Subcutaneous adipose tissue (tissue), 4 donors: Measurements from ENCODE around the gene MAP2K5. TPM values are rescaled to one million over a fixed set of nuclear protein-coding genes. Genes with fewer than 3 reads are reported as not detected.

Experiments
- CTCF ChIP-seq: fragments of 450-650 bp; IDR thresholded peaks from one replicate; pipeline ENCODE4 v1.5.1; 2016; ENCODE audit warnings: low read depth, mild to moderate bottlenecking, control low read depth, antibody characterized with exemption, moderate library complexity
- small RNA-seq: library from RNA; depleted of rRNA; stranded (forward); fragments of <200 nt; gene quantifications from one replicate; pipeline ENCODE3, GENCODE V24; 2016
- total RNA-seq, 4 donors: library from RNA; depleted of rRNA; stranded (reverse); fragments of >200 nt; gene quantifications; one replicate each; pipeline ENCODE4 v1.1.0, GENCODE V29; 2016

The MAP2K5 gene
- total RNA-seq, 4 donors from 2014 or later, result 20.7 to 23.4 (median 22.3) TPM

GRCh38 chr15:67853454-67853853 is 311.0 kb downstream of the MAP2K5 start:
- no peak for TF ChIP-seq CTCF

- TF ChIP-seq CTCF, result no peak
Observed at GRCh38 chr15:67854358-67854757, 311.9 kb downstream of the MAP2K5 start.

GRCh38 chr15:67855842-67856241 is 313.3 kb downstream of the MAP2K5 start:
- no peak for TF ChIP-seq CTCF

Small RNAs within 50 kb of the gene (small RNA-seq; reads per million reads assigned to genes)
- gene RNU6-1, result not detected

Other genes starting within 250 kb of the MAP2K5 start
- gene C15orf61, start 21.6 kb upstream of the MAP2K5 start, total RNA-seq, result 10 to 100 TPM in 2 of 4 donors, 1 to 10 TPM in 2; 7.2 to 12.8 (median 9.0) TPM